OCI-LY1 (cell line): ENCODE data around the gene FAM210B.

Experiments used
- H2AFZ ChIP-seq: fragments of 200-600 bp; sonication (generic), shearing (Covaris generic); 2 replicates; pipeline ENCODE4 v1.6.0; 2014; ENCODE audit warnings: antibody characterized with exemption, mild to moderate bottlenecking, low read length
- H3F3A ChIP-seq: fragments of 200-600 bp; sonication (generic), shearing (Covaris generic); 2 replicates; pipeline ENCODE4 v1.6.0; 2014; ENCODE audit warnings: mild to moderate bottlenecking, antibody characterized with exemption, low read length, moderate library complexity; ENCODE audit not compliant: insufficient read depth
- H3K27ac ChIP-seq: fragments of 200-600 bp; sonication (generic); 2 replicates; pipeline ENCODE4 v1.5.1; 2014; ENCODE audit warnings: low read length, mixed run types, mild to moderate bottlenecking, low read depth; ENCODE audit not compliant: poor library complexity, severe bottlenecking
- H3K27me3 ChIP-seq: fragments of 200-600 bp; sonication (generic); 2 replicates; pipeline ENCODE4 v1.6.0; 2014; ENCODE audit warnings: antibody characterized with exemption, mild to moderate bottlenecking, low read length, moderate library complexity; ENCODE audit not compliant: insufficient read depth
- H3K36me3 ChIP-seq: fragments of 200-600 bp; sonication (generic); 2 replicates; pipeline ENCODE4 v1.6.1; 2014; ENCODE audit warnings: mild to moderate bottlenecking, antibody characterized with exemption, low read length, moderate library complexity, mixed read lengths; ENCODE audit not compliant: insufficient read depth
- H3K4me1 ChIP-seq: fragments of 200-600 bp; sonication (generic); 2 replicates; pipeline ENCODE4 v1.5.1; 2014; ENCODE audit warnings: mild to moderate bottlenecking, low read length, moderate library complexity; ENCODE audit not compliant: insufficient read depth, severe bottlenecking
- H3K4me2 ChIP-seq: fragments of 200-600 bp; sonication (generic), shearing (Covaris generic); 2 replicates; pipeline ENCODE4 v1.6.1; 2014; ENCODE audit warnings: low read length
- H3K4me3 ChIP-seq: fragments of 200-600 bp; sonication (generic); 2 replicates; pipeline ENCODE4 v1.5.1; 2014; ENCODE audit warnings: low read length, low read depth, mild to moderate bottlenecking, mixed read lengths; ENCODE audit not compliant: poor library complexity, severe bottlenecking
- H3K79me2 ChIP-seq: fragments of 200-600 bp; shearing (Covaris generic); 2 replicates; pipeline ENCODE4 v1.6.1; 2016; ENCODE audit warnings: mixed run types, low read length, mixed read lengths; ENCODE audit not compliant: insufficient read depth
- H3K9ac ChIP-seq: fragments of 200-600 bp; sonication (generic), shearing (Covaris generic); 2 replicates; pipeline ENCODE4 v1.6.1; 2014; ENCODE audit warnings: mild to moderate bottlenecking, low read length, mixed read lengths
- H3K9me2 ChIP-seq: fragments of 200-600 bp; sonication (generic), shearing (Covaris generic); 2 replicates; pipeline ENCODE4 v1.6.1; 2014; ENCODE audit warnings: low read depth, mild to moderate bottlenecking, low read length, mixed read lengths
- H3K9me3 ChIP-seq: fragments of 200-600 bp; shearing (Covaris generic); 2 replicates; pipeline ENCODE4 v1.6.1; 2014; ENCODE audit warnings: low read length, mixed read lengths
- H4K20me1 ChIP-seq: fragments of 200-600 bp; sonication (generic), shearing (Covaris generic); 2 replicates; pipeline ENCODE4 v1.6.0; 2016; ENCODE audit warnings: mild to moderate bottlenecking, low read length; ENCODE audit not compliant: insufficient read depth
- EZH2 ChIP-seq: fragments of 200-600 bp; sonication (generic), shearing (Covaris generic); IDR thresholded peaks from 2 replicates; pipeline ENCODE4 v1.8.0; 2017; ENCODE audit warnings: borderline replicate concordance, mixed run types, mild to moderate bottlenecking, antibody characterized with exemption, low read length, moderate library complexity, mixed read lengths
- TF ChIP-seq, protein P1 (sequence below): fragments of 200-600 bp; sonication (generic), shearing (Covaris generic); IDR thresholded peaks from 2 replicates; pipeline ENCODE4 v1.5.1; 2017; ENCODE audit warnings: mild to moderate bottlenecking, antibody characterized with exemption, low read length, moderate library complexity, mixed read lengths

Gene FAM210B, protein sequence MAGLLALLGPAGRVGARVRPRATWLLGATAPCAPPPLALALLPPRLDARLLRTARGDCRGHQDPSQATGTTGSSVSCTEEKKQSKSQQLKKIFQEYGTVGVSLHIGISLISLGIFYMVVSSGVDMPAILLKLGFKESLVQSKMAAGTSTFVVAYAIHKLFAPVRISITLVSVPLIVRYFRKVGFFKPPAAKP

DNA sequence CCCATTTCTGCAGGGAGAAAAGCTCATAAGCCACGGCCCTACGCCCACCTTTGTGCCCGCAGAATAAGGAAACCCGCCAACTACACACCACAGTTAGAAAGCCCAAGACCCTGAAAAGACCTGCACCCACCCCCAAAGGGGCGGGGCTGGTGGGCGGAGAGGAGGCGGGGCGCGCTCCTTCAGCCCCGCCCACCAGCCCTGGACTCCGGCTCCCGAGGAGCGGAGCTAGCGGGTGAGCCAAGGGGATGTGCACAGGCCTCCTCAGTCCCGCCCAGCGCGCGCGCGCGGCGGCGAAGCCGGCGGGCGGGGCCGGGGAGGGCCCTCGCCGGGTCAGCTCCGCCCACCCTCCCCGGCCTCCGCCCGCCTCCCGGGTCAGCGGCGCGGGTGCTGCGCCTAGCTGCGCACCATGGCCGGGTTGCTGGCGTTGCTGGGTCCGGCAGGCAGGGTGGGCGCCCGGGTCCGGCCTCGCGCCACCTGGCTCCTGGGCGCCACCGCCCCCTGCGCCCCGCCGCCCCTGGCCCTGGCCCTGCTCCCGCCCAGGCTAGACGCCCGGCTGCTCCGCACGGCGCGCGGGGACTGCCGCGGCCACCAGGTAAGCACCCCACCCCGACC is at the start of gene FAM210B:
Gene FAM210B, plus strand, starts transcription at position 375 of the 612 bp plus-strand sequence. Its CDS starts 32 bp downstream, at position 407.
- Histone ChIP-seq H3K9me3 (no peaks in the 10 kb centered on the region), H3K9ac (peak within 1 kb of the TSS; percentile 54; the same call in 1 of the 2 replicates), H2AFZ (0 out of 2 replicates have a peak within 1 kb of the TSS, but pooled peaks have one; percentile 18), H3K9me2 (no peaks in the 10 kb centered on the region), H3K4me1 (peaks cover 9% of the 10 kb centered on the region), H3K27me3 (no peaks in the 10 kb centered on the region), H3K4me2 (peak within 1 kb of the TSS; percentile 80), H3K36me3 (no peaks in the 10 kb centered on the region), H3K79me2 (no peaks in the 10 kb centered on the region), H4K20me1 (no peaks in the 10 kb centered on the region), H3K4me3 (peak within 1 kb of the TSS; percentile 60), H3F3A (no peaks in the 10 kb centered on the region), H3K27ac (no peak within 1 kb of the TSS)
- TF ChIP-seq, protein P1, sequence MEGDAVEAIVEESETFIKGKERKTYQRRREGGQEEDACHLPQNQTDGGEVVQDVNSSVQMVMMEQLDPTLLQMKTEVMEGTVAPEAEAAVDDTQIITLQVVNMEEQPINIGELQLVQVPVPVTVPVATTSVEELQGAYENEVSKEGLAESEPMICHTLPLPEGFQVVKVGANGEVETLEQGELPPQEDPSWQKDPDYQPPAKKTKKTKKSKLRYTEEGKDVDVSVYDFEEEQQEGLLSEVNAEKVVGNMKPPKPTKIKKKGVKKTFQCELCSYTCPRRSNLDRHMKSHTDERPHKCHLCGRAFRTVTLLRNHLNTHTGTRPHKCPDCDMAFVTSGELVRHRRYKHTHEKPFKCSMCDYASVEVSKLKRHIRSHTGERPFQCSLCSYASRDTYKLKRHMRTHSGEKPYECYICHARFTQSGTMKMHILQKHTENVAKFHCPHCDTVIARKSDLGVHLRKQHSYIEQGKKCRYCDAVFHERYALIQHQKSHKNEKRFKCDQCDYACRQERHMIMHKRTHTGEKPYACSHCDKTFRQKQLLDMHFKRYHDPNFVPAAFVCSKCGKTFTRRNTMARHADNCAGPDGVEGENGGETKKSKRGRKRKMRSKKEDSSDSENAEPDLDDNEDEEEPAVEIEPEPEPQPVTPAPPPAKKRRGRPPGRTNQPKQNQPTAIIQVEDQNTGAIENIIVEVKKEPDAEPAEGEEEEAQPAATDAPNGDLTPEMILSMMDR = no peak
- no peak for TF ChIP-seq EZH2

DNA sequence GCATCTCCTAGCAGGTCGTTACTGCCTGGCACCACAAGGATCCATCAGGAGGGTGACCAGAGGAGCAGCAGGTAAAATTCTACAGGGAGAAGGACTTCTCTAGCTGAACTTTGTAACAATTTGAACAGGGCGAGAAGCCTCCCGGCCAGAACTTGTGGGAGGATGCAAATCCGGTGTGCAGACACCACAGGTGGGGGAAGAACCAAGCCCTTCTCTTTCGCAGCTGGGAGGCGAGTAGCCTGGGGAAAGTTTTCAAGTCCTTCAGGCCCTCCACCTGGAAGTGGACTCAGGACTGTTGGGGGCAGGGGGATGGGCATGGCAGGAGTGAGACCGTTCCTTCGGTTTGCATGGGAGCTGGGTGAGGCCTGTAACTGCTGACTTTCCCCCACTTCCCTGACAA is 42.7 kb upstream of the FAM210B start:
- no peaks in the 10 kb centered on the region for H4K20me1 ChIP-seq
- no peaks in the 10 kb centered on the region for H3K79me2 ChIP-seq
- H3K27ac ChIP-seq = no peak overlapping the region
- H3K9me3 ChIP-seq = no peaks in the 10 kb centered on the region
- no peaks in the 10 kb centered on the region for H3K9me2 ChIP-seq
- H3K36me3 ChIP-seq = no peaks in the 10 kb centered on the region
- H3K9ac ChIP-seq = no peak overlapping the region
- H3K4me1 ChIP-seq = no peaks in the 10 kb centered on the region
- no peak overlapping the region for H3K4me2 ChIP-seq
- no peak for TF ChIP-seq EZH2
- TF ChIP-seq, protein P1 = no peak
- H3K27me3 ChIP-seq = no peaks in the 10 kb centered on the region
- H3K4me3 ChIP-seq = no peak overlapping the region
- H3F3A ChIP-seq = no peaks in the 10 kb centered on the region
- H2AFZ ChIP-seq = no peak overlapping the region

DNA sequence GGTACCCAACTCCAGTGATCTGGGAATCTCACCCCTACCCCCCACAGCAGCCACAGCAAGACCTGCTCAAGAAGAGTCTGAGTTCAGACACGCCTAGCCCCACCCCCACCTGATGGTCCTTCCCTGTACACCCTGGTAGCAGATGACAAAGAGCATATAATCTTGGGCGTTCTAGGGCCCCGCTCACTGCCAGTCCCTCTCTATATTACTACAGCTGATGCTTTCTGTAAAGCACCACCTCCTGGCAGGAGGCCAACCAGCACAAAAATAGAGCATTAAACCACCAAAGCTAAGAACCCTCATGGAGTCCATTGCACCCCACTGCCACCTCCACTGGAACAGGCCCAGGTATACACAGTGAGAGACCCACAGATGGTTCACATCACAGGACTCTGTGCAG is 42.3 kb upstream of the FAM210B start:
- Histone ChIP-seq H3K27ac (no peak overlapping the region), H2AFZ (no peak overlapping the region), H3K36me3 (no peaks in the 10 kb centered on the region), H4K20me1 (no peaks in the 10 kb centered on the region), H3F3A (no peaks in the 10 kb centered on the region), H3K4me1 (no peaks in the 10 kb centered on the region), H3K9ac (no peak overlapping the region), H3K9me2 (no peaks in the 10 kb centered on the region), H3K27me3 (no peaks in the 10 kb centered on the region), H3K4me2 (no peak overlapping the region), H3K79me2 (no peaks in the 10 kb centered on the region), H3K9me3 (no peaks in the 10 kb centered on the region), H3K4me3 (no peak overlapping the region)
- no peak for TF ChIP-seq EZH2
